Heart left ventricle (tissue), 16 donors: ENCODE measurements around the gene MMP17. TPM values are rescaled to one million over a fixed set of nuclear protein-coding genes. Genes with fewer than 3 reads are reported as not detected.

Experiments used
- ATAC-seq, 4 donors: fragments of 200-7000 bp; cut with Tn5 transposase; one replicate each; pipeline ENCODE4 v1.9.1; 2020 to 2022; ENCODE audit warnings: moderate library complexity in 4 of 4, mild to moderate bottlenecking in 3 of 4, moderate number of reproducible peaks in 1 of 4
- DNase-seq, 5 donors: peaks; one replicate each; pipeline ENCODE4 v3.0.0-alpha.2; 2020
- H3K27ac ChIP-seq, 12 donors: fragments of 200-600 bp; sonication (generic) in 4 of 12; one replicate each; pipeline versions ENCODE4 v1.5.0 to v1.8.0; 2016 to 2022; ENCODE audit warnings: mild to moderate bottlenecking in 2 of 12
- H3K27me3 ChIP-seq, 9 donors: fragments of 200-600 bp; sonication (generic) in 2 of 9; one replicate each; pipeline versions ENCODE4 v1.5.1 to v1.8.0; 2016 to 2022; ENCODE audit warnings: mild to moderate bottlenecking in 3 of 9
- H3K36me3 ChIP-seq, 9 donors: fragments of 200-600 bp; sonication (generic) in 2 of 9; one replicate each; pipeline versions ENCODE4 v1.5.0 to v1.8.0; 2018 to 2022; ENCODE audit warnings: mild to moderate bottlenecking in 2 of 9
- H3K4me1 ChIP-seq, 12 donors: fragments of 200-600 bp; sonication (generic) in 4 of 12; one replicate each; pipeline versions ENCODE4 v1.5.0 to v1.8.0; 2016 to 2022; ENCODE audit warnings: mild to moderate bottlenecking in 3 of 12
- H3K4me3 ChIP-seq, 12 donors: fragments of 200-600 bp; sonication (generic) in 4 of 12; one replicate each; pipeline versions ENCODE4 v1.5.0 to v1.8.0; 2017 to 2022; ENCODE audit warnings: mild to moderate bottlenecking in 9 of 12, moderate library complexity in 4 of 12
- H3K9me3 ChIP-seq, 12 donors: fragments of 200-600 bp; sonication (generic) in 4 of 12; one replicate each; pipeline versions ENCODE4 v1.5.0 to v1.8.0; 2016 to 2022; ENCODE audit warnings: mild to moderate bottlenecking in 1 of 12
- POLR2A ChIP-seq, 2 donors: fragments of 450-650 bp; IDR thresholded peaks; one replicate each; pipeline ENCODE4 v1.6.1; 2017; ENCODE audit warnings: antibody characterized with exemption in 2 of 2, mild to moderate bottlenecking in 2 of 2, moderate library complexity in 2 of 2
- WGBS, 4 donors: extraction: QIAGEN DNeasy Blood & Tissue Kit in 2 of 4; methylation state at CpG; one replicate each; pipeline versions ENCODE4 v1.1.5 to v1.1.7; 2013 to 2018; 5-methylcytosine and 5-hydroxymethylcytosine counted together
- intact Hi-C, 10 donors: fragments of 100-400 bp; cut with DNase I; formaldehyde crosslinking; loops; one replicate each; pipeline versions ENCODE4 v1.11.1 to v1.14.2; 2022
- polyA plus RNA-seq, 2 donors: library from polyadenylated mRNA; stranded (reverse); fragments of 200-250 nt; gene quantifications; one replicate each; pipeline ENCODE4 v1.2.3, GENCODE V29; 2013
- total RNA-seq, 9 donors: library from RNA; depleted of rRNA in 2 of 9; stranded (reverse); fragments of >200 nt in 2 of 9; fragmentation: NEBNext Ultra II Directional in 3 of 9; extraction: Animal tissue kit (Norgen Biotek cat#: 25700) in 3 of 9; gene quantifications; one replicate each; pipeline versions ENCODE4 v1.1.0 to v1.2.4, GENCODE V29; 2016 to 2023
- TF ChIP-seq, protein P1 (sequence below), 12 donors: fragments of 200-600 bp; sonication (generic) in 4 of 12; IDR thresholded peaks; one replicate each; pipeline versions ENCODE4 v1.5.0 to v1.8.0; 2018 to 2022; ENCODE audit warnings: antibody characterized with exemption in 12 of 12, mild to moderate bottlenecking in 5 of 12
- donor health status: ischemic (EF 13 %, LVEDD 7.1; RV severe dilation, severe dysfunction).
- donor health status: healthy with polysubstance abuse.
- donor health status: DM: no; HTN: yes; CAD: no.
- donor health status: DM: no; HTN: no; CAD: no.
- donor health status: ischemic (EF 25% LVEDD 6.9; RV normal size, moderate dysfunction).
- donor health status: ischemic (EF 25% LVEDD 5.7; RV mildly dilated, moderate dysfunction).
- donor health status: healthy.
- donor health status: DM: yes; HTN: yes; CAD: no.
- donor health status: ischemic (EF 35%, LVEDD 5.7; RV mildly dilated, moderate dysfunction).
- donor health status: nonischemic (EF 11% LVEDD 7.7; RV severe dilation, severe dysfunction).
- donor health status: DM: yes; HTN: yes; CAD: no.
- donor health status: PGD.
- donor health status: ischemic (EF 29% LVEDD 5.4; RV normal size, mild dysfunction).
- donor health status: nonischemic (EF 23%, LVEDD 6.1; RV moderate dilation, normal function).

The MMP17 gene
- total and polyA plus RNA-seq, 11 donors, result 0.28 to 2.1 (median 1.2) TPM

DNA sequence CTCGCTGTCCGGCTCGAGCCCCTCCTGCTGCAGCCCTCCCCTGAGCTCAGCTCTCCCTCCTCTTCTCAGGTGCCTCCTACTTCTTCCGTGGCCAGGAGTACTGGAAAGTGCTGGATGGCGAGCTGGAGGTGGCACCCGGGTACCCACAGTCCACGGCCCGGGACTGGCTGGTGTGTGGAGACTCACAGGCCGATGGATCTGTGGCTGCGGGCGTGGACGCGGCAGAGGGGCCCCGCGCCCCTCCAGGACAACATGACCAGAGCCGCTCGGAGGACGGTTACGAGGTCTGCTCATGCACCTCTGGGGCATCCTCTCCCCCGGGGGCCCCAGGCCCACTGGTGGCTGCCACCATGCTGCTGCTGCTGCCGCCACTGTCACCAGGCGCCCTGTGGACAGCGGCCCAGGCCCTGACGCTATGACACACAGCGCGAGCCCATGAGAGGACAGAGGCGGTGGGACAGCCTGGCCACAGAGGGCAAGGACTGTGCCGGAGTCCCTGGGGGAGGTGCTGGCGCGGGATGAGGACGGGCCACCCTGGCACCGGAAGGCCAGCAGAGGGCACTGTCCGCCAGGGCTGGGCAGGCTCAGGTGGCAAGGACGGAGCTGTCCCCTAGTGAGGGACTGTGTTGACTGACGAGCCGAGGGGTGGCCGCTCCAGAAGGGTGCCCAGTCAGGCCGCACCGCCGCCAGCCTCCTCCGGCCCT lies 22.8 kb downstream of the MMP17 start:
- DNase-seq (peak in 3 of 5 donors; percentile 18 to 60 (median 49)), ATAC-seq (peak in 2 of 4 donors; percentile 85 to 86)
- H3K27ac ChIP-seq, result no peak overlapping the region
- intact Hi-C loops, result loop anchor here in 3 of 10 donors (5.0 to 10.0 kb wide), 4 partner anchors 94 to 151 kb away; partner anchors contain the start of gene EP400 (in 2 of the 3)
- TF ChIP-seq, protein P1, sequence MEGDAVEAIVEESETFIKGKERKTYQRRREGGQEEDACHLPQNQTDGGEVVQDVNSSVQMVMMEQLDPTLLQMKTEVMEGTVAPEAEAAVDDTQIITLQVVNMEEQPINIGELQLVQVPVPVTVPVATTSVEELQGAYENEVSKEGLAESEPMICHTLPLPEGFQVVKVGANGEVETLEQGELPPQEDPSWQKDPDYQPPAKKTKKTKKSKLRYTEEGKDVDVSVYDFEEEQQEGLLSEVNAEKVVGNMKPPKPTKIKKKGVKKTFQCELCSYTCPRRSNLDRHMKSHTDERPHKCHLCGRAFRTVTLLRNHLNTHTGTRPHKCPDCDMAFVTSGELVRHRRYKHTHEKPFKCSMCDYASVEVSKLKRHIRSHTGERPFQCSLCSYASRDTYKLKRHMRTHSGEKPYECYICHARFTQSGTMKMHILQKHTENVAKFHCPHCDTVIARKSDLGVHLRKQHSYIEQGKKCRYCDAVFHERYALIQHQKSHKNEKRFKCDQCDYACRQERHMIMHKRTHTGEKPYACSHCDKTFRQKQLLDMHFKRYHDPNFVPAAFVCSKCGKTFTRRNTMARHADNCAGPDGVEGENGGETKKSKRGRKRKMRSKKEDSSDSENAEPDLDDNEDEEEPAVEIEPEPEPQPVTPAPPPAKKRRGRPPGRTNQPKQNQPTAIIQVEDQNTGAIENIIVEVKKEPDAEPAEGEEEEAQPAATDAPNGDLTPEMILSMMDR (IDR thresholded peaks at IDR 0.05), result peak in 6 of 12 donors; percentile 43 to 83 (median 70)
- TF ChIP-seq POLR2A (IDR thresholded peaks at IDR 0.05), result no peak
- H3K9me3 ChIP-seq, result no peaks in the 10 kb centered on the region
- H3K36me3 ChIP-seq, result peaks cover 0 to under 1% (median 0%) of the 10 kb centered on the region in 9 donors
- H3K27me3 ChIP-seq, result peaks cover 0 to 24% (median 6%) of the 10 kb centered on the region in 9 donors
- H3K4me3 ChIP-seq, result no peak overlapping the region
- WGBS, 4 donors, result 70 to 81% (median 77%) methylated on average over 14 to 41 of the region's 41 CpGs
- H3K4me1 ChIP-seq, result peaks cover 0 to 7% (median 0%) of the 10 kb centered on the region in 12 donors

DNA sequence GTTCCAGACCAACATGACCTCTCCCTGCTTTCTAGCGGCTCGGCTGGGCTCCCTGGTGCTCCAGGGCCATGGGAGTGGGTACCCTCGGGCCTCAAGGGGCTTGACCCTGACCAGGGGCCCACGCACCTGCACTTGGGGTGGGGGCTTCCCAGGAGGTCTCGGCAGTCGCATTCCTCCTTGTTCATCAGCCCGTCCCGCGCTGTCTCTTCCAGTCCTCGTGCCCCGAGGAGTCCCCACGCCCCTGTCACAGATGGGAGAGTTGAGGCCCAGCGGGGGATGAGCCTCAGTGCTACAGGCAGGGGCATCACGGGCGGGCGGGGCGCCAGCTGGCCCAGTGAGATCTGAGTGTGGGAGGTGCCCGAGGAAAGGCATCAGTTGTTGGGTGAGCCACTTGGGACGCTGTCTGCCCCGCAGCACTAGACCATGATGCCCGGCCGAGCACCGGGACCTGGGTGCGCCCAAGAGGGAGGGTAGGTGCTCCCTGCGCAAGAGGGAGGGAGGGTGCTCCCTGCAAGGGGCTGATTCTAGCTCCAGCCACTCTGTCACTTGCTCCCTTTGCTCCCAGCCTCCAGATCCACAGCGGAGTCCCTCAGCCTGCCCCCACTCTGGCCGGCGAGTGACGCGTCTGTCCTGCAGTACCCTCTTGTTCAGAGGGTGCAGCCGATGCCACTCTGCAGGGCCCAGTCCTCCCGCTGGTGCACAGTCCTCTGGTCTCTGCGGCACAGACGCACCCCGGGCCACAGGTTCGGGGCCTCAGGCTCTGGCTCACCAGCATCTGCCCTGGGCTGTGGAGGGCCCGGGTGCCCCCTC lies 23.8 kb downstream of the MMP17 start:
- Histone ChIP-seq H3K36me3 (no peaks in the 10 kb centered on the region), H3K9me3 (no peaks in the 10 kb centered on the region), H3K4me1 (peaks cover 0 to 7% (median 0%) of the 10 kb centered on the region in 12 donors), H3K27ac (no peak overlapping the region), H3K4me3 (no peak overlapping the region), H3K27me3 (peaks cover 0 to 26% (median 6%) of the 10 kb centered on the region in 9 donors)
- no peak for ATAC-seq
- intact Hi-C loops, result loop anchor here in 3 of 10 donors (5.0 to 10.0 kb wide), 4 partner anchors 93 to 150 kb away; partner anchors contain the start of gene EP400 (in 2 of the 3)
- WGBS, 4 donors, result 87 to 91% (median 89%) methylated on average over 30 to 37 of the region's 37 CpGs
- TF ChIP-seq, protein P1 (IDR thresholded peaks at IDR 0.05), result no peak
- TF ChIP-seq POLR2A (IDR thresholded peaks at IDR 0.05), result no peak
- peak in 2 of 5 donors; percentile 22 to 59 for DNase-seq

DNA sequence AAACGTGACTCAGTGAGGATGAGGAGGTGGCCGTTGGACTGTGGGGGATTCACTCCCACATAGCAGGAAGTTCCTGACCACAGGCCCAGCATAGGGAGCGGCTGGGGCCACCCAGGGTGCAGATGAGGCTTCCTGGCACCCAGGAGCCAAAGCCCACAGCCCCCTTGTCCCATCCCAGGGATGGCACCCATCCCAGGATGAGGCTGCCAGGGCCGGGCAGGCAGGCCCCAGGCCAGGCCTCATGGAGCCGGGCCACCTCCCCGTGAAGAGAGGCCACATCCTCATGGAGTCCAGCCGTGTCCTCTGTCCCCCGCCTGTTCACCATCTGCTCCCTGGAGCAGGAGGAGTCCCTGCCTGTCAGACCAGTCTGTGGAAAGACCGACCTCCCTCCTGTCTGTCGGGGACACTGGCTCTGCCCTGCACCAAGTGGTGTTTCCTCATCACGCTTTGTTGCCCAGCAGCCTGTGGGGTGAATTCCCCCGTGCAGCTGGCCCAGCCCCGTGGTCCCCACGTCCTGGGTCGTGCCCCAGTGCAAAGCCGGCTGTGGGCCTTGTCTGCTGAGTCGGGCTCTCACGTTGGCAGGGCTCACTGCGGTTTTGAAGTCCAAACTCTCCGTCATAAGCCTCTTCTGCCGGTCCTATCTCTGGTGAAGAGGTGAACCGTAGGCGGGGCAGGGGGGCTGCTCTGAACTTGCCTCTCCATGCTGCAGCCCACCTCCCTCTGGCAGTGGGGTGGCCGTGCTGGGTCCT lies 24.5 kb downstream of the MMP17 start:
- peaks cover 0 to 26% (median 6%) of the 10 kb centered on the region in 9 donors for H3K27me3 ChIP-seq
- no peak overlapping the region for H3K4me3 ChIP-seq
- H3K4me1 ChIP-seq, result peaks cover 0 to 7% (median 0%) of the 10 kb centered on the region in 12 donors
- intact Hi-C loops, result loop anchor here in 3 of 10 donors (5.0 to 10.0 kb wide), 4 partner anchors 92 to 150 kb away; partner anchors contain the start of gene EP400 (in 2 of the 3)
- 57 to 72% (median 61%) methylated on average over 8 to 24 of the region's 24 CpGs for WGBS, 4 donors
- DNase-seq (peak in 2 of 5 donors; percentile 4 to 32), ATAC-seq (no peak)
- H3K36me3 ChIP-seq, result no peaks in the 10 kb centered on the region
- TF ChIP-seq, protein P1 (IDR thresholded peaks at IDR 0.05), result no peak
- TF ChIP-seq POLR2A (IDR thresholded peaks at IDR 0.05), result no peak
- no peak overlapping the region for H3K27ac ChIP-seq
- no peaks in the 10 kb centered on the region for H3K9me3 ChIP-seq
